ENCODE results near the gene C4orf51. TPM values are rescaled to one million over a fixed set of nuclear protein-coding genes. Genes with fewer than 3 reads are reported as not detected.

The C4orf51 gene
- total and polyA plus RNA-seq, 4 donors: not detected

DNA sequence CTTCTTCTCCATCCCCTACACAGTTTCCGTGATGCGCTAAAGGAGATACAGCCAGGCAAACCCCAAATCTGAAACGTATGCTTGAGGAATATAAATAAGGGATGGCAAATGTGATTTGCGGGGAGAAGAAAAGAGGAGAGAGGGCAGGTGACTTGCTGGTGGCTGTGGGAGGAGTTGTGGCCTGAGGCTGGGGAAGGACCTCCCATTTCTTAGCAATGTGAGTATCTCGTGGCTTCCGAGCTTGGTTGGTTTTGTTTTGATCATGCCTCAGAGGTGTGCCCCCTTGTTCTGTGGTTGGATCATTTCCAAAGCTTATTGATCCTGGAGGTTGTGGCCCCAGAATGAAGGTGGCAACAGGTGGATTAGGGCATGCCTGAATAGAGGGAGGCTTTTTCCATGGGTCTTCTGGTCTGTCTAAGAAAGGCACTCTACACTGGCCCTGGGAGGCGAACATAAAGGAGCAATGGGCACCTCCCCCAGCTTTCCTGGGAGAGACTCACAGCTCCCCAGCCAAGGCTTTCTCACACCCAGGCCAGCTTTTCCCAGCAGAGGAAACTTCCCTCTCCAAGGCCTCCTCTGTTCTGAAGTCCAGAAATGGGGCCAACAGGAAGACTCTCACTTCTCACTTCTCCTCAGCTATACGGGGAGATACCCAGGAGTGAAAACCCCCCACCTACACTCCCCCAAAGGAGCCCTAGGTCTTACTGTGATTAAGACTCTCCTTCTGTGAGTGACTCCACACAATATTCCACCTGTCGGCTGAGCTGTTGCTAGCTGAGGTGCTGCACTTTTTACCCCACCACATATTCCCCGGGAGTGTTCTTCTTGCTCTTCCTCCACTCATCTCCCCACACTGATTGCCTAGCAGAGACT, 40.0 kb downstream of the C4orf51 start:
- Histone ChIP-seq H3K9me3 (ENCODE audit: control insufficient read depth, low read length) (no peaks in the 10 kb centered on the region), H3K36me3 (ENCODE audit: control insufficient read depth in 1 of 2, insufficient read depth in 2 of 2, low read length in 1 of 2) (no peaks in the 10 kb centered on the region), H3K27me3 (ENCODE audit: control insufficient read depth in 1 of 2, insufficient read depth in 2 of 2, low read length in 1 of 2) (peaks cover 0 to 1% of the 10 kb centered on the region in 2 donors), H3K4me3 (ENCODE audit: low read length in 2 of 2) (no peak overlapping the region), H3K27ac (ENCODE audit: low read depth in 1 of 2, low read length in 2 of 2) (no peak overlapping the region), H3K4me1 (ENCODE audit: control insufficient read depth in 1 of 2, insufficient read depth in 2 of 2, low read length in 2 of 2) (no peaks in the 10 kb centered on the region)
- no peak for DNase-seq
- no peak for ATAC-seq (ENCODE audit: low FRiP score)
- WGBS, 2 donors: 89 to 90% methylated on average over 10 of the region's 10 CpGs
- intact Hi-C loops (cut with DNase I): no loop called here

DNA sequence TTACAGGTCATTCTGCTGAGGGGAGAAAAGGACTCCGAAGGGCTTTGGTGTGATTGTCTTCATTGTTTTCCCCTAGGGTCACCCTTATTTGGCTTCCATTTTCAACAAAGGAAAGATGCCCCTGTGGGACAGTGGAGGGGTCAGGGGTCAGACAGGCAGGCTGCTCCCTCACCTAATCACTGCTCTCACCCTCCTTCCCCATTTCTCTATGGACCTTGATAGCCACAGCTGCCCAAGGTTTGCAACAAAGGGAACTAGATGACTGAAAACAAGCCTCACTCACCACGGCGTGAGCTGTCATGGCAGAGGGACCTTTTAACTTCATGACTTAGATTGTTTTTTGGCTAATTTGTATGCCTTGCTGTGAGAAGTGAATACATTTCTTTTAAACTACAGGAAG, 40.7 kb downstream of the C4orf51 start:
- ATAC-seq (ENCODE audit: low FRiP score): no peak
- no peaks in the 10 kb centered on the region for H3K9me3 ChIP-seq (ENCODE audit: control insufficient read depth, low read length)
- H3K4me1 ChIP-seq (ENCODE audit: control insufficient read depth in 1 of 2, insufficient read depth in 2 of 2, low read length in 2 of 2): no peaks in the 10 kb centered on the region
- WGBS, 2 donors: 91 to 97% methylated on average over 3 of the region's 3 CpGs
- H3K4me3 ChIP-seq (ENCODE audit: low read length in 2 of 2): no peak overlapping the region
- no peak overlapping the region for H3K27ac ChIP-seq (ENCODE audit: low read depth in 1 of 2, low read length in 2 of 2)
- no peaks in the 10 kb centered on the region for H3K36me3 ChIP-seq (ENCODE audit: control insufficient read depth in 1 of 2, insufficient read depth in 2 of 2, low read length in 1 of 2)
- intact Hi-C loops (cut with DNase I): no loop called here
- DNase-seq: no peak
- H3K27me3 ChIP-seq (ENCODE audit: control insufficient read depth in 1 of 2, insufficient read depth in 2 of 2, low read length in 1 of 2): no peaks in the 10 kb centered on the region

DNA sequence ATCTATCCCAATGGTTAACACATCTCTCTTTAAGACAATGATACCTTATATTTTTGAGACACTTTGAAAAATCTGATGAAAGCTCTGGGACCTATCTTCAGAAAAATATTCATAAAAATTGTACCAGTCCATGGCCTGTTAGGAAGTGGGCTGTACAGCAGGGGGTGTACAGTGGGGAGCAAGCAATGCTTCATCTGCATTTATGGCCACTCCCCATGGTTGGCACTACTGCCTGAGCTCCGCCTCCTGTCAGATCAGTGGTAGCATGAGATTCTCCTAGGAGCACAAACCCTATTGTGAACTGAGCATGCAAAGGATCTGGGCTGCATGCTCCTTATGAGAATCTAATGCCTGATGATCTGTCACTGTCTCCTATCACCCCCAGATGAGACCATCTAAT, 42.6 kb downstream of the C4orf51 start:
- ATAC-seq (ENCODE audit: low FRiP score) (no peak), DNase-seq (no peak)
- 91 to 99% methylated on average over 1 of the region's 1 CpG for WGBS, 2 donors
- no peaks in the 10 kb centered on the region for H3K4me1 ChIP-seq (ENCODE audit: control insufficient read depth in 1 of 2, insufficient read depth in 2 of 2, low read length in 2 of 2)
- H3K4me3 ChIP-seq (ENCODE audit: low read length in 2 of 2): no peak overlapping the region
- no peak overlapping the region for H3K27ac ChIP-seq (ENCODE audit: low read depth in 1 of 2, low read length in 2 of 2)
- H3K27me3 ChIP-seq (ENCODE audit: control insufficient read depth in 1 of 2, insufficient read depth in 2 of 2, low read length in 1 of 2): no peaks in the 10 kb centered on the region
- H3K36me3 ChIP-seq (ENCODE audit: control insufficient read depth in 1 of 2, insufficient read depth in 2 of 2, low read length in 1 of 2): no peaks in the 10 kb centered on the region
- intact Hi-C loops (cut with DNase I): no loop called here
- H3K9me3 ChIP-seq (ENCODE audit: control insufficient read depth, low read length): no peaks in the 10 kb centered on the region

DNA sequence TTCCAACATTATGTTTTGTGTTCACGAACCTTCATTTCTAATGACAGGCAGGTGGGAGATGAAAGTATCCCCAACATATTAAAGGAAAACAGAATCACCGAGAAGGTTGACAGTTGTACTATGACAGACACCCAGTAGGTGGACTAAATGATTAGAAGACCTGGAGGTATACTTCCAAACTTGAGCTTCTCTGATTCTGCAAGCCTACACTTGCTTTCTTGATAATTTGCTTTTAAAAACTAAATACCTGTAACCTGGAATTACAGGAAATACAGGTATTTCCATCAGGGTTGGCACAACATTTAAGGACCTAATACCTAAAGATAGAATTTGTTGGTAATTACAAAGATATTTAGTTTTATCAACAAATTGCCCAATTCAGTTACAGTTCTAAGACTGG, 43.4 kb downstream of the C4orf51 start:
- Histone ChIP-seq H3K27me3 (ENCODE audit: control insufficient read depth in 1 of 2, insufficient read depth in 2 of 2, low read length in 1 of 2) (no peaks in the 10 kb centered on the region), H3K36me3 (ENCODE audit: control insufficient read depth in 1 of 2, insufficient read depth in 2 of 2, low read length in 1 of 2) (no peaks in the 10 kb centered on the region), H3K4me1 (ENCODE audit: control insufficient read depth in 1 of 2, insufficient read depth in 2 of 2, low read length in 2 of 2) (no peaks in the 10 kb centered on the region), H3K4me3 (ENCODE audit: low read length in 2 of 2) (no peak overlapping the region), H3K9me3 (ENCODE audit: control insufficient read depth, low read length) (no peaks in the 10 kb centered on the region), H3K27ac (ENCODE audit: low read depth in 1 of 2, low read length in 2 of 2) (no peak overlapping the region)
- WGBS, 2 donors: 90 to 96% methylated on average over 2 of the region's 2 CpGs
- intact Hi-C loops (cut with DNase I): no loop called here
- DNase-seq (no peak), ATAC-seq (ENCODE audit: low FRiP score) (no peak)

DNA sequence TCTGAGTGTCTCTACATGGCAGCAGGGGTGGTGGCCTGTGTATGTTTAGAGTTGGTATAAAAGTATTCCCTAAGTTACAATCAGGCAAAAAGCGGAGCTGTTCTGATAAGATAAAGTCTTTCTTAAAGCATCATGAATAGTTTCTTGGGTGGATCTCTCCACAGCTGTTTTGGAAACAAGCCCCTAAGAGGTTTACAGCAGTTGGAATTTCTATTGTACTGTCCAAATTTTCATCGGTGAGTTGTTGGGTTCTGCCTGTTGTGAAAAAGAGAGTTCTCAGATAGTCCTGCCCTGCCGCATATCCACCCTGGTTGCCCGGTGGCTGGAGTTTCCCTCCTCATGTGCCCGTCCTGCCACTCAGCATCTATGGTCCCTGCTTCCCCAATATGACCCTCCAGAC, 50.1 kb downstream of the C4orf51 start:
- H3K27me3 ChIP-seq (ENCODE audit: control insufficient read depth in 1 of 2, insufficient read depth in 2 of 2, low read length in 1 of 2): no peaks in the 10 kb centered on the region
- ATAC-seq (ENCODE audit: low FRiP score): no peak
- no peak for DNase-seq
- no peaks in the 10 kb centered on the region for H3K9me3 ChIP-seq (ENCODE audit: control insufficient read depth, low read length)
- no peak overlapping the region for H3K27ac ChIP-seq (ENCODE audit: low read depth in 1 of 2, low read length in 2 of 2)
- no peaks in the 10 kb centered on the region for H3K36me3 ChIP-seq (ENCODE audit: control insufficient read depth in 1 of 2, insufficient read depth in 2 of 2, low read length in 1 of 2)
- H3K4me3 ChIP-seq (ENCODE audit: low read length in 2 of 2): no peak overlapping the region
- intact Hi-C loops (cut with DNase I): loop anchor here (5.0 to 10.0 kb wide), 5 partner anchors 75 to 545 kb away; partner anchors contain the start of genes MMAA (in 1 of the 2), OTUD4 (in 1 of the 2), SMAD1 (in 1 of the 2) and ZNF827 (in 1 of the 2)
- WGBS, 2 donors: 79 to 81% methylated on average over 5 of the region's 5 CpGs
- no peaks in the 10 kb centered on the region for H3K4me1 ChIP-seq (ENCODE audit: control insufficient read depth in 1 of 2, insufficient read depth in 2 of 2, low read length in 2 of 2)

DNA sequence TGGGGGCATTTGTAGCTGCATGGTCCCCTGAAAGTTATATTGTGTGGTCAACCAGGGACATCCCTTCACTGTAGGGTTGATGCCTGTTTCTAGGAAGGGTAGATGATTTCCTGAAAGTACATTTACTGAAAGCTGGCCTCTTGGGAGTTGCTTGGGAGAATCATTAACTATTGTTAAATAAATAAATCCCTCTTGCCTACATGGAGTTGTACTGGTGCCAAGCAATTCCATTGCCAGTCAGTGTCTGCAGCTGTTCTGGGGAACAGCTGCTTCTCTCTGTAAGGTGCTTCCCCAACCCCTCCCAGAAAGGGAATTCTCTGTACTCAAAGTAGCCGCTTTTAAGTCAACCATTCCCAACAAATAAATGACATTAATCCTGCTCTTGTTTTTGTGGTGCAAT, 51.1 kb downstream of the C4orf51 start:
- no peak overlapping the region for H3K4me3 ChIP-seq (ENCODE audit: low read length in 2 of 2)
- H3K27me3 ChIP-seq (ENCODE audit: control insufficient read depth in 1 of 2, insufficient read depth in 2 of 2, low read length in 1 of 2): no peaks in the 10 kb centered on the region
- H3K36me3 ChIP-seq (ENCODE audit: control insufficient read depth in 1 of 2, insufficient read depth in 2 of 2, low read length in 1 of 2): no peaks in the 10 kb centered on the region
- no peak overlapping the region for H3K27ac ChIP-seq (ENCODE audit: low read depth in 1 of 2, low read length in 2 of 2)
- DNase-seq (no peak), ATAC-seq (ENCODE audit: low FRiP score) (no peak)
- no peaks in the 10 kb centered on the region for H3K9me3 ChIP-seq (ENCODE audit: control insufficient read depth, low read length)
- H3K4me1 ChIP-seq (ENCODE audit: control insufficient read depth in 1 of 2, insufficient read depth in 2 of 2, low read length in 2 of 2): no peaks in the 10 kb centered on the region
- WGBS, 2 donors: 87 to 97% methylated on average over 1 of the region's 1 CpG
- intact Hi-C loops (cut with DNase I): loop anchor here (5.0 to 10.0 kb wide), 5 partner anchors 74 to 546 kb away; partner anchors contain the start of genes MMAA (in 1 of the 2), OTUD4 (in 1 of the 2), SMAD1 (in 1 of the 2) and ZNF827 (in 1 of the 2)

DNA sequence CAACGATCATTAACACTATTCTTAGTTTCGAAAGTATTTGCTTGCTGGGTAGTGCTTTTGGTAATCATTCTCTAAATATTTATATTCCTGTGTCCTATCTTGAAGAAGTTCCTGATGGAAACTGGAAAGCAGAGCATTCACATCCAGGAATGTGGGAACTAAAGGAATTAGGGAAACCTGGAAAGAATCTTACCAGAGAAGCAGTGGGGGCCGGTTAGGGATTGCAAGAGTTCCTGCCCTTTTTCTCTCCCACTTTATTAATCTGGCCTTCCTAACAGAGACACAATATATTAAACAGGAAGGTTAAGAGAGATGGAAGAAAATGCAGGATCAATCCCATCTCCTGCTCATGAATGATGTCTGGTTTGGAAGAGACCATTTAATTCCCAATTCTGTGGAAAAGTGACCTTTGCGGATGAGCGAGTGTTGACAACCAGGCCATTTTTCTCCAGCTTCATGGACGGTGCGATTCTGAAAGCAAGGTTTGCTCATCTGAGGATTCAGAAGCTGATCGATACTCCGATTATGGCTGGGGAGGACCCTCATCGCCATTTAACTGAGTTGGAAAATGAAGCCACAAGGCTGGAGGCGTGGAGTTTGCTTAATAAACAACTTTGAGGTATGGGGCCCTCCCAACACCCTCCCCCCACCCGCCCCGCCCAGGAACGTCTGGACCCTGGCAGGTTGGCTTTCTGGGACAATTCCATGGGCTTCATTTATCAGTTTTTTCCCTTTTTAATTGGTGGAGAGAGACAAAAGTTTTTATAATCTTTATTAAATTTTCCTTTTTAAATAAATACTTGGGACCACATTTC, 52.3 kb downstream of the C4orf51 start:
- DNase-seq (no peak), ATAC-seq (ENCODE audit: low FRiP score) (no peak)
- Histone ChIP-seq H3K9me3 (ENCODE audit: control insufficient read depth, low read length) (no peaks in the 10 kb centered on the region), H3K4me3 (ENCODE audit: low read length in 2 of 2) (peak overlapping the region; percentile 7 to 28), H3K27me3 (ENCODE audit: control insufficient read depth in 1 of 2, insufficient read depth in 2 of 2, low read length in 1 of 2) (no peaks in the 10 kb centered on the region), H3K36me3 (ENCODE audit: control insufficient read depth in 1 of 2, insufficient read depth in 2 of 2, low read length in 1 of 2) (no peaks in the 10 kb centered on the region), H3K4me1 (ENCODE audit: control insufficient read depth in 1 of 2, insufficient read depth in 2 of 2, low read length in 2 of 2) (peaks cover 0 to 2% of the 10 kb centered on the region in 2 donors), H3K27ac (ENCODE audit: low read depth in 1 of 2, low read length in 2 of 2) (peak overlapping the region; percentile 86 to 93)
- intact Hi-C loops (cut with DNase I): loop anchor here (2.0 to 10.0 kb wide), 7 partner anchors 73 to 547 kb away; partner anchors contain the start of genes MMAA (in 2 of the 2), OTUD4 (in 1 of the 2), SMAD1 (in 1 of the 2) and ZNF827 (in 1 of the 2)
- 38 to 42% methylated on average over 14 of the region's 14 CpGs for WGBS, 2 donors
